ENCODE results near the gene TMEM167B.

DNA sequence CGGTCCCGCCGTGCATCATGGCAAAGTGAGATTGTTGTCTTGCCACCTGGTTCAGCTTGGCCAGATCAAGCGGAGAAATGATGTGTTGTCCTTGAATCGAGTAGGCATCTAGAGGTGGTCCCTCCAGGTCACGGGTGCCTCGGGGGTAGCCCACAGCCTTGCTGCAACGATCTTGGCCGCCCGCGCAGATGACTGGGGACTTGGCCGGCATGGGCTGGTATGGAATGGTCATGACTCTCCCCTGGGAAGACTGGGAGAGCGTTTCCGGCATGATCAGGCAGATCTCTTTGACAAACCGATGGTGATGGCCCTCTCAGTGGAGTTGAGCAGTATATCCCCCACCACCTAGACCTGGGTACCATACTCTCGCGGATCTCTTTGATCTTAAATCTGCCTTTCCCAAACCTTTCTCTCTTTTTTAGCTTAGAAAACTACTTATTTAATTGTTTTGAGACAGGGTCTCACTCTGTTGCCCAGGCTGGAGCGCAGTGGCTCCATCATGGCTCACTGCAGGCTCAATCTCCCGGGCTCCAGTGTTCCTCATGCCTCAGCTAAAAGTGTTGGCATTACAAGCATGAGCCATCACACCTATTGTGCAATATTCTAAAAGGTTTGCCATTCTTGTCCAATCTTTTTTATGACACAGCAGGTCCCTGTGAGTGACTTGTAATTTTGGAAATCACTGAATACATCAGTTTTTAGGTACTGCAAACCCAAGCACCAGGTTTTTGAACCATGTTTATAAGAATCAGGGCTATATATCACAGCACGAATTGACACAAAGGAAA lies 14.0 kb downstream of the TMEM167B start:
- TF ChIP-seq, protein P1, sequence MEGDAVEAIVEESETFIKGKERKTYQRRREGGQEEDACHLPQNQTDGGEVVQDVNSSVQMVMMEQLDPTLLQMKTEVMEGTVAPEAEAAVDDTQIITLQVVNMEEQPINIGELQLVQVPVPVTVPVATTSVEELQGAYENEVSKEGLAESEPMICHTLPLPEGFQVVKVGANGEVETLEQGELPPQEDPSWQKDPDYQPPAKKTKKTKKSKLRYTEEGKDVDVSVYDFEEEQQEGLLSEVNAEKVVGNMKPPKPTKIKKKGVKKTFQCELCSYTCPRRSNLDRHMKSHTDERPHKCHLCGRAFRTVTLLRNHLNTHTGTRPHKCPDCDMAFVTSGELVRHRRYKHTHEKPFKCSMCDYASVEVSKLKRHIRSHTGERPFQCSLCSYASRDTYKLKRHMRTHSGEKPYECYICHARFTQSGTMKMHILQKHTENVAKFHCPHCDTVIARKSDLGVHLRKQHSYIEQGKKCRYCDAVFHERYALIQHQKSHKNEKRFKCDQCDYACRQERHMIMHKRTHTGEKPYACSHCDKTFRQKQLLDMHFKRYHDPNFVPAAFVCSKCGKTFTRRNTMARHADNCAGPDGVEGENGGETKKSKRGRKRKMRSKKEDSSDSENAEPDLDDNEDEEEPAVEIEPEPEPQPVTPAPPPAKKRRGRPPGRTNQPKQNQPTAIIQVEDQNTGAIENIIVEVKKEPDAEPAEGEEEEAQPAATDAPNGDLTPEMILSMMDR (IDR thresholded peaks at IDR 0.05; ENCODE audit: low read depth, low read length, missing input control), result no peak
- TF ChIP-seq, protein P2, sequence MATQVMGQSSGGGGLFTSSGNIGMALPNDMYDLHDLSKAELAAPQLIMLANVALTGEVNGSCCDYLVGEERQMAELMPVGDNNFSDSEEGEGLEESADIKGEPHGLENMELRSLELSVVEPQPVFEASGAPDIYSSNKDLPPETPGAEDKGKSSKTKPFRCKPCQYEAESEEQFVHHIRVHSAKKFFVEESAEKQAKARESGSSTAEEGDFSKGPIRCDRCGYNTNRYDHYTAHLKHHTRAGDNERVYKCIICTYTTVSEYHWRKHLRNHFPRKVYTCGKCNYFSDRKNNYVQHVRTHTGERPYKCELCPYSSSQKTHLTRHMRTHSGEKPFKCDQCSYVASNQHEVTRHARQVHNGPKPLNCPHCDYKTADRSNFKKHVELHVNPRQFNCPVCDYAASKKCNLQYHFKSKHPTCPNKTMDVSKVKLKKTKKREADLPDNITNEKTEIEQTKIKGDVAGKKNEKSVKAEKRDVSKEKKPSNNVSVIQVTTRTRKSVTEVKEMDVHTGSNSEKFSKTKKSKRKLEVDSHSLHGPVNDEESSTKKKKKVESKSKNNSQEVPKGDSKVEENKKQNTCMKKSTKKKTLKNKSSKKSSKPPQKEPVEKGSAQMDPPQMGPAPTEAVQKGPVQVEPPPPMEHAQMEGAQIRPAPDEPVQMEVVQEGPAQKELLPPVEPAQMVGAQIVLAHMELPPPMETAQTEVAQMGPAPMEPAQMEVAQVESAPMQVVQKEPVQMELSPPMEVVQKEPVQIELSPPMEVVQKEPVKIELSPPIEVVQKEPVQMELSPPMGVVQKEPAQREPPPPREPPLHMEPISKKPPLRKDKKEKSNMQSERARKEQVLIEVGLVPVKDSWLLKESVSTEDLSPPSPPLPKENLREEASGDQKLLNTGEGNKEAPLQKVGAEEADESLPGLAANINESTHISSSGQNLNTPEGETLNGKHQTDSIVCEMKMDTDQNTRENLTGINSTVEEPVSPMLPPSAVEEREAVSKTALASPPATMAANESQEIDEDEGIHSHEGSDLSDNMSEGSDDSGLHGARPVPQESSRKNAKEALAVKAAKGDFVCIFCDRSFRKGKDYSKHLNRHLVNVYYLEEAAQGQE (IDR thresholded peaks at IDR 0.05), result no peak
- TF ChIP-seq, protein P3, sequence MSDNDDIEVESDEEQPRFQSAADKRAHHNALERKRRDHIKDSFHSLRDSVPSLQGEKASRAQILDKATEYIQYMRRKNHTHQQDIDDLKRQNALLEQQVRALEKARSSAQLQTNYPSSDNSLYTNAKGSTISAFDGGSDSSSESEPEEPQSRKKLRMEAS (IDR thresholded peaks at IDR 0.05), result no peak
- no peak for TF ChIP-seq RAD21 (IDR thresholded peaks at IDR 0.05)
- TF ChIP-seq NR2F2 (IDR thresholded peaks at IDR 0.05), result no peak

All from liver (tissue), 3 donors.